Calu3 (cell line): Measurements from ENCODE around the gene PLB1. TPM values are rescaled to one million over a fixed set of nuclear protein-coding genes. Genes with fewer than 3 reads are reported as not detected.

Experiments
- BruUV-seq: library from RNA; stranded (reverse); fragments of 400-500 nt; replicated peaks from 2 replicates; lab custom pipeline; 2021; lab: Mats Ljungman, UMichigan
- CTCF ChIA-PET: fragments of 300-600 bp; sonication (Branson Sonifier 250); formaldehyde crosslinking; loops from one replicate; lab custom pipeline; 2022; ENCODE audit warnings: antibody characterized with exemption; lab: Charles Lee
- DNase-seq: peaks from one replicate; pipeline ENCODE4 v3.0.0; 2022
- H3K27ac Mint-ChIP-seq: one replicate; pipeline ENCODE4 v1.8.0; 2022; ENCODE audit warnings: mixed read lengths; ENCODE audit not compliant: unreplicated experiment
- H3K27me3 Mint-ChIP-seq: one replicate; pipeline ENCODE4 v1.8.0; 2022; ENCODE audit warnings: mixed read lengths; ENCODE audit not compliant: unreplicated experiment
- H3K36me3 Mint-ChIP-seq: one replicate; pipeline ENCODE4 v1.8.0; 2022; ENCODE audit warnings: mild to moderate bottlenecking, moderate library complexity, mixed read lengths; ENCODE audit not compliant: insufficient read depth, unreplicated experiment
- H3K4me1 Mint-ChIP-seq: one replicate; pipeline ENCODE4 v1.8.0; 2022; ENCODE audit warnings: mild to moderate bottlenecking, low read depth, mixed read lengths; ENCODE audit not compliant: unreplicated experiment
- H3K4me3 Mint-ChIP-seq: one replicate; pipeline ENCODE4 v1.8.0; 2022; ENCODE audit warnings: mild to moderate bottlenecking, low read depth, moderate library complexity, mixed read lengths; ENCODE audit not compliant: unreplicated experiment
- H3K9me3 Mint-ChIP-seq: one replicate; pipeline ENCODE4 v1.8.0; 2022; ENCODE audit warnings: low read depth, mixed read lengths; ENCODE audit not compliant: unreplicated experiment
- CTCF ChIP-seq: fragments of 200-600 bp; IDR thresholded peaks from one replicate; pipeline ENCODE4 v1.8.0; 2022; ENCODE audit warnings: antibody characterized with exemption; ENCODE audit not compliant: unreplicated experiment
- intact Hi-C: fragments of 100-400 bp; cut with micrococcal nuclease; formaldehyde crosslinking; loops from one replicate; pipeline ENCODE4 v1.10.0; 2022; ENCODE audit not compliant: unreplicated experiment
- total RNA-seq: library from RNA; stranded (reverse); gene quantifications from 2 replicates; pipeline ENCODE4 v1.2.3, GENCODE V29; 2022

The PLB1 gene
- total RNA-seq, 1 experiment from 2014 or later: 1.6 TPM

GRCh38 chr2:28568533-28568932 lies 72.7 kb downstream of the PLB1 start:
- no peak overlapping the region for H3K27ac Mint-ChIP-seq
- no peaks in the 10 kb centered on the region for H3K4me1 Mint-ChIP-seq
- TF ChIP-seq CTCF: no peak
- H3K36me3 Mint-ChIP-seq: peaks cover 10% of the 10 kb centered on the region
- no peaks in the 10 kb centered on the region for H3K27me3 Mint-ChIP-seq
- BruUV-seq: no TSS peak
- no peaks in the 10 kb centered on the region for H3K9me3 Mint-ChIP-seq
- H3K4me3 Mint-ChIP-seq: no peak overlapping the region
- CTCF ChIA-PET: interaction anchor here (2.0 kb wide), 1 partner anchor 26 kb away, joined by 20 read pairs; no protein-coding TSS in a partner anchor
- DNase-seq: no peak
- intact Hi-C loops: loop anchor here (5.0 kb wide), 1 partner anchor 44 kb away; no protein-coding TSS in a partner anchor

GRCh38 chr2:28570431-28570830 lies 74.6 kb downstream of the PLB1 start:
- BruUV-seq: no TSS peak
- Mint-ChIP-seq H3K27me3 (no peaks in the 10 kb centered on the region), H3K27ac (no peak overlapping the region), H3K4me1 (no peaks in the 10 kb centered on the region), H3K36me3 (peaks cover 10% of the 10 kb centered on the region), H3K4me3 (no peak overlapping the region), H3K9me3 (no peaks in the 10 kb centered on the region)
- no peak for TF ChIP-seq CTCF
- intact Hi-C loops: no loop called here
- CTCF ChIA-PET: no interaction called here
- DNase-seq: no peak

- Mint-ChIP-seq H3K4me1 (peaks cover 11% of the 10 kb centered on the region), H3K9me3 (no peaks in the 10 kb centered on the region), H3K27ac (no peak overlapping the region), H3K4me3 (no peak overlapping the region), H3K27me3 (no peaks in the 10 kb centered on the region), H3K36me3 (no peaks in the 10 kb centered on the region)
- CTCF ChIA-PET: no interaction called here
- DNase-seq: no peak
- no TSS peak for BruUV-seq
- intact Hi-C loops: no loop called here
- TF ChIP-seq CTCF: no peak
Measured at GRCh38 chr2:28576714-28577113, 80.9 kb downstream of the PLB1 start.

- H3K36me3 Mint-ChIP-seq: no peaks in the 10 kb centered on the region
- H3K9me3 Mint-ChIP-seq: no peaks in the 10 kb centered on the region
- CTCF ChIA-PET: interaction anchor here (0.7 to 1.0 kb wide), 2 partner anchors 16 to 109 kb away, joined by 3 read pairs; no protein-coding TSS in a partner anchor
Measured at GRCh38 chr2:28577791-28578680, 82.2 kb downstream of the PLB1 start.

More at GRCh38 chr2:28577791-28578680, 82.2 kb downstream of the PLB1 start:
- H3K27me3 Mint-ChIP-seq: no peaks in the 10 kb centered on the region
- intact Hi-C loops: no loop called here
- no peak for DNase-seq
- peaks cover 12% of the 10 kb centered on the region for H3K4me1 Mint-ChIP-seq
- no peak overlapping the region for H3K27ac Mint-ChIP-seq
- no TSS peak for BruUV-seq
- no peak overlapping the region for H3K4me3 Mint-ChIP-seq
- no peak for TF ChIP-seq CTCF
